GM19043 (cell line): ENCODE results near the gene ADGRG3.
"Not testable (repeated sequence)": the region's sequence is repeated elsewhere in the genome, so short reads cannot be mapped to it uniquely, and the experiment has no call there.

Experiments used
- ATAC-seq: cut with Tn5 transposase; IDR thresholded peaks from one replicate; pipeline ENCODE4 v1.9.1; 2021; ENCODE audit warnings: low read depth; ENCODE audit not compliant: unreplicated experiment

Gene ADGRG3

DNA sequence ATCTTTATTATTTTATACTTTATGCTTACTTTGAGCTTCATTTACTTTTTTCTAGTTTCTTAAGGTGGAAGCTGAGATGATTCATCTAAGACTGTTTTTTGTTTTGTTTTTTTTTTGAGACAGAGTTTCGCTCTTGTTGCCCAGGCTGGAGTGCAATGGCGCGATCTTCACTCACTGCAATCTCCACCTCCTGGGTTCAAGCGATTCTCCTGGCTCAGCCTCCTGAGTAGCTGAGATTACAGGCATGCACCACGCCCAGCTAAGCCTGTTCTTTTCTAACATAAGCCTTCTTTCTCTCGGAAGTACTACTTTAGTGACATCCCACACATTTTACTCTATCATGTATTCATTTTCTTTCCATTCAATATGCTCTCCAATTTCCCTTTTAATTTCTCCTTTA, 44.5 kb downstream of the ADGRG3 start:
- ATAC-seq = not testable (repeated sequence)

DNA sequence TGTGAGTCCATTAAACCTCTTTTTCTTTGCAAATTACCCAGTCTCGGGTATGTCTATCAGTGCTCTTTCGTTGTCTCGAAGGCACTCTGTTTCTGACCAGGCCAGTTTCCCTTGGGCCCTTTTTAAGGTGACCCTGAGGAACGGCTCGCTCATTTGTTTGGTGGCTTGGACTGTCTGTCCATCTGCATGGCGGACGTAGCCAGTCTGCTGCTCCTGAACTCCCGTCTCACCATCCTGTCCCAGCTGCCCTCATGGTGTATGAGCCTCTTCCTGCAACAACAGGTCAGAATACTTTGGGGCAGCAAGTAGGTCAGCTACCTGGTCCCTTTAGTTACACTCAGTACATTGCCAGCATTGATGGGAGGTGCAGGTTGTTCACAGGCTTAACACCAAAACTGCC, 45.5 kb downstream of the ADGRG3 start:
- ATAC-seq = no peak

DNA sequence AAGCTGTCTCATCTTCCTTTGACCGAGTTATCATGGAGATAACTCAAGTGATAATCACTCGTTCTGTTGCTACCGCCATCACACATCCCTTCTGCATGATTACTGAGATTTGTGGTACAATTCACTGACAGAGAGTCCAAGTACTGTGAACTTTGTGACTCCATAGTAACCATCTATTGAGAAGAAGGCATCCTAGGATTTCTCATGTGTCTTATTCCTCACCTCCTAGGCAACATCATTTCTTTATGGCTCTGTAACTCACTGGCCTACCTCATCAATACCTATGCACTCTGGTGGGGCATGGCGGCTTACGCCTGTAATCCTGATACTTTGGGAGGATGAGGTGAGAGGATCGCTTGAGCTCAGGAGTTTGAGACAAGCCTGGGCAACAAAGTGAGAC, 45.9 kb downstream of the ADGRG3 start:
- no peak for ATAC-seq

DNA sequence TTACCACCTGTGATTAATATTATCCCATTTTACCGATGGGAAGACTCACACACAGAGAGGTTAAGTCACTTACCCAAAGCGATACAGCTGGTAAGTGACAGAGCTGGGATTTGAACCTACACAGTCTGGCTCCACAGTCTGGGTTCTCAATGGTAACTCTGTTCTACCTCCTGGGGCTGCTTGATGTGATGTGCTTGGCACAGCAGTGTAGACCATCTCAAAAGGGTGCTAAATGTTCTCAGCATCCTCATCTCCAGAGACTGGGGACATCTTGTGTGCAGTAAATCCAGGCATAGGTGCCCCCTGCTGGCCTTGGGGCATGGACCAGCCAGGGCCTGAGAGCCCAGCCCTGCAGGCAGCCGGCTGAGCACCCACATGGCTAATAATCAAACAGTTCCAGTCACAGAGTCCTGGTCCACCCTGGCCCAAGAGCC, 52.1 kb downstream of the ADGRG3 start:
- no peak for ATAC-seq

DNA sequence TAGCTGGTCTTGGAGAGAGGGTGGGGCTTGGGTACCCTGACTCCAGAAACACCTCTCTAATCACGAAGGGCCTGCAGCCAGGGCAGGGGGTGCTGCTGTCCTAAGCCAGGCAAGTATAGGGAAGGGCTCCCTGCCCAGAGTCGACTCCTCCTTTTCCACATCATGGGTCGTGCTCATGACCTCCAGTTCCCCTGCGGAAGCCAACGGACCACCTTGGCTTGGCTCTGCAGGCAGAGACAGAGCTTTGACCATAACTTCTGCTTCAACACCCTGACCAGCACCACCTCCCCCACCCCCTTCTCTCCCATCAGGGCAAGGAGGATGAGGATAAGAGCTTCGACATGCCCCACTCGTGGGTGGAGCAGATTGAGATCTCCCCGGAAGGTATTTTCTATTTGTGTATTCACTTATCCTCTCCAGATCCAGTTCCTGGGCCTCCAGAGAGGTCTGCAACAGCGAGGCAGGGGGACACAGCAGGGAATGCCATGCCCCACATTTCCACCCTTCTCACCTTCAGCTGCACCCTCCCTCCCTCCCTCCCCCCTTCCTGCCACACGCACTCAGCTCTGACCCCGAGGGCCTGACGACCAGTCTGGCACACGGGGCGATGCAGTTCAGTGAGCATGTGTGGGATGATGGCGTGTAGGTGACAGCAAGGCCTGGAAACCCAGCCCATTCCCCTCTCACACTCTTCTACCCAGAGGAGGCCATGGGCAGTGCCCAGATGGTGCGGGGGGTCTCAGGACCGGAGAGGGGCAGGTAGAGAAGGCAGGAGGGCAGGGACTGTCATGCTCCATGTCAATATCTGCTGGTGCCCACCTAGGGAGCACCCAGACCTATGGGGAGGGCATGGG, 53.5 kb downstream of the ADGRG3 start:
- ATAC-seq = no peak

DNA sequence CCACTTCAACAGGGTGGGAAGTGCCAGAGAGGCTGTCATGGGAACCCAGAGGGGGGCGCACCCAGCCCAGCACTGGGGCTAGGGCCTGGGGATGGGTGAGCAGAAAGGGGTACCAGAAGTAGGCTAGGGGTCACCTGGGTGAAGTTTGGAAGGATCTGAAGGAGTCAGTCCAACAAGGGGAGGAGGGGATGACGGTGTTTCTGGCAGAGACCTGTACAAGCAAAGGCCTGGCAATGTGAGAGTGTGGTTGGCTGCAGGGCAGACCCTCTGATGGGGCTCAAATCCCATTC, 54.0 kb downstream of the ADGRG3 start:
- no peak for ATAC-seq

DNA sequence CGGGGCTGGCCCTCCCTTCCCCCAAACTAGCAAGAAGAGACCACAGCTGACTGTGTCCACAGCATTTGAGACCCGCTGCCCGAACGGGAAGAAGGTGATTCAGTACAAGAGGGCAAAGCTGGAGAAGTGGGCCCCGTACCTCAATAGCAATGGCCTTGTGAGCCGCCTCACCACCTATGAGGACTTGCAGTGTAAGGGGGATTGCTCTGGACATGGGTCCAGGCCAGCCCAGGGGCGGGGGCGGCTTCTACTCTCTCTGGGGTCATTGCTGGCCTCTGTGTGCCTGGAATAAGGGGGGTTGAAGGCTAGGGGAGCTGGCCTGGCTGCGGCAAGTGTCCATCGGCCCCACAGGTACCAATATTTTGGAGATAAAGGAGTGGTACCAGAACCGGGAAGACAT, 54.5 kb downstream of the ADGRG3 start:
- ATAC-seq = no peak

DNA sequence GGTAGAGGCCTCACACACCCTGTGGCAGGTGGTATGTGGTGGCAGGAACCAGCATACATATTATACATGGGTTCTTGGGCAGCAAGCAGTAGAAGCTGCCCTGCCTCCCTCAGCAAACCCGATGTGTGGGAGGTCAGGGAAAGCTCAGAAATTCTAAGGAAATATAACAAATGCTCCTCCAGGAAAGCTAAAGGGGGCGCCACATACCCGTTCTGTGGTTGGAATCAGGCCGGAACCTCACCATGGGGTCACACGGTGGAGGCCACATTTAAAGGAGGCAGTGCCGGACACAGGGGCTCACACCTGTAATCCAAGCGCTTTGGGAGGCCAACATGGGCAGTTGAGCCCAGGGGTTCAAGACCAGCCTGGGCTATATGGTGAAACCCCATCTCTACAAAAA, 55.1 kb downstream of the ADGRG3 start:
- ATAC-seq = no peak

DNA sequence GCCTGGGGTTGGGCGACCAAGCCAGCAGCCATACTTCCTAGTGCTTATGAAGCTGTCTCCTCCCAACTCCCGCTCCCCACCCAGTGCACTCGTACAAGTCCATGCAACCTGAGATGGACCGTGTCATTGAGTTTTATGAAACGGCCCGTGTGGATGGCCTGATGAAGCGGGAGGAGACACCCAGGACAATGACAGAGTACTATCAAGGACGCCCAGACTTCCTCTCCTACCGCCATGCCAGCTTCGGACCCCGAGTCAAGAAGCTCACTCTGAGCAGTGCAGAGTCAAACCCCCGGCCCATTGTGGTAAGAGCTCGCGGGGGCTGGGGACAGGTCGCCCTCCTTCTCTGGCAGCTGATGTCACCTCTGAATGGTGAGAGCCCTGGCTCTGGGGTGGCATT, 56.4 kb downstream of the ADGRG3 start:
- no peak for ATAC-seq

DNA sequence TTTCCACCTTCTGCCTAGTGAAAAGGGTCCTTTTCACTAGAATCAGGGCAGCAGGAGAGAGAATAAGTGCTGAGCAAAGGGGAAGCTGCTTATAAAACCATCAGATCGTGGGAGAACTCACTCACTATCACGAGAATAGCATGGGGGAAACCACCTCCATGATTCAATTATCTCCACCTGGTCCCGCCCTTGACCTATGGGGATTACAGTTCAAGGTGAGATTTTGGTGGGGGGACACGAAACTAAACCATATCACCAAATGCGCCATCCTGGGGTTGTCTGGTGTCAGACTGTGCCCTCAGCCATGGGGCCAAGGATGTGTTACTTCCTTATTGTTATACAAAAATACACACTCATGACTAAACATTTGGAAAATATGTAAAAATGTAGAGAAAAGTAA, 57.0 kb downstream of the ADGRG3 start:
- no peak for ATAC-seq

DNA sequence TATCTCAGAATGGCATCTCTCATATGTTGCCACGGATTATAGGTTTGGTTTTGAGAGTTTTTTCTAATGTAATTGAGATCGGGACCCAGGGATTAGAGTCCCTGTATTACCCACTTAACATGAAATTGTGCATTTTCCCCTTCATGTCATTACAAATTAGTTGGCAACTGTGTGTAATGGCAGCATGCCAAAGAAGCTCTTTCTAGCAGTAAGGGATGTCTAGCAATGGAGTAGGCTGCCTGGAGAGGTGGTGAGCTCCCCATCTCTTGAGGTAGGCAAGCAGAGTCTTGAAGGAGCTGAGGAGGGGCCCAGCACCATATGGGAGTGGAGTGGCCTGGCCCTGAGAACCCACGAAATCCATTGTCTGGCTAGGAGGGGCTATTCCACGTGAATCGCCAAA, 57.4 kb downstream of the ADGRG3 start:
- ATAC-seq = no peak

DNA sequence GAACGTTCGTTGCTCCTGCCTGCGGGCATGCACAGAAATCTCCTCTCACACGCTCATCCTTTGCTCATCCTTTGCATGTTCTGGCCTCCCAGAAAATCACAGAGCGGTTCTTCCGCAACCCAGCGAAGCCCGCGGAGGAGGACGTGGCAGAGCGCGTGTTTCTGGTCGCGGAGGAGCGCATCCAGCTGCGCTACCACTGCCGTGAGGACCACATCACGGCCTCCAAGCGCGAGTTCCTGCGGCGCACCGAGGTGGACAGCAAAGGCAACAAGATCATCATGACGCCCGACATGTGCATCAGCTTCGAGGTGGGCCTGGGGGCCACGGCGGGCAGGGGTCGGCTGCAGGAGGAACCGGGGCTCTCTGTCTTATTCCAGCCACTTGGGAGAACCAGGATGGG, 57.9 kb downstream of the ADGRG3 start:
- no peak for ATAC-seq

DNA sequence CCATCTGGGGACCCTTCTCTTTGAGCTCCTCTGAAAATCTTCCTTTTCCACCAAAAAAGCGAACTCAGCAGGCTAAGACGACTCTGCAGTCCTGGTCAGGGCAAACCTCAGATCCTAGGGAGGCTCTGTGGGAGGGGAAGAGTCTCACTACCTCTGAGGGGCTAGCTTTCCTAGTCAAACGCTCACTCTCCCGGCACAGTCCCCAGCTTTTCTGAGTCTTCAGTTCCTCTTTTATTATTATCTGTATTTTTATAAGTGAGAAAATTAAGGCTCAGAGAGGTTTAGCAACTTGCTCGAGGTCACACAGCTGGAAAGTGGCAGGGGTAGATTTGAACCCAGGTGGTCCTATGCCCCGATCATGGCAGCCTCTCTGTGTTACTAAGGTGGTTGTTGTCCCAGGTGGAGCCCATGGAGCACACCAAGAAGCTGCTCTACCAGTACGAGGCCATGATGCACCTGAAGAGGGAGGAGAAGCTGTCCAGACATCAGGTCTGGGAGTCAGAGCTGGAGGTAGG, 58.4 kb downstream of the ADGRG3 start:
- no peak for ATAC-seq

DNA sequence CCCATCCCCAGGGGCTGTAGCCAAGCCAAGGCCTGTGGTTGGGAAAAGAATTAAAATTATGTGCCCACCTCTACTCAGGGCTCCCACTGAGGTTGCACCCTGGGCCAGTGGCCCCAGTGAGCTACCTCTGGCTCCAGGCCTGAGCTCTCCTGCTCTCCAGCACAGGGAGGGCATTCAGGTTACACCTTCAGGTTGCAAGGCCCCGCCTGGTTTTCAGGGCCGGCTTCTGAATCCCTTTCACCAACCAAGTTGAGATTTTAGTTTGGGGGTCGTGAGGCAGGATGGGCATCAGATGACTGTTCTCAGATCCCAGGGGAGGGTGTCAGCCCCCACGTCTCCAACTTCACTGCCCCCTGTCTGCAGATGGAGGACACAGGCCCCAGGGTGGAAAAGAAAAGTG, 59.5 kb downstream of the ADGRG3 start:
- no peak for ATAC-seq

DNA sequence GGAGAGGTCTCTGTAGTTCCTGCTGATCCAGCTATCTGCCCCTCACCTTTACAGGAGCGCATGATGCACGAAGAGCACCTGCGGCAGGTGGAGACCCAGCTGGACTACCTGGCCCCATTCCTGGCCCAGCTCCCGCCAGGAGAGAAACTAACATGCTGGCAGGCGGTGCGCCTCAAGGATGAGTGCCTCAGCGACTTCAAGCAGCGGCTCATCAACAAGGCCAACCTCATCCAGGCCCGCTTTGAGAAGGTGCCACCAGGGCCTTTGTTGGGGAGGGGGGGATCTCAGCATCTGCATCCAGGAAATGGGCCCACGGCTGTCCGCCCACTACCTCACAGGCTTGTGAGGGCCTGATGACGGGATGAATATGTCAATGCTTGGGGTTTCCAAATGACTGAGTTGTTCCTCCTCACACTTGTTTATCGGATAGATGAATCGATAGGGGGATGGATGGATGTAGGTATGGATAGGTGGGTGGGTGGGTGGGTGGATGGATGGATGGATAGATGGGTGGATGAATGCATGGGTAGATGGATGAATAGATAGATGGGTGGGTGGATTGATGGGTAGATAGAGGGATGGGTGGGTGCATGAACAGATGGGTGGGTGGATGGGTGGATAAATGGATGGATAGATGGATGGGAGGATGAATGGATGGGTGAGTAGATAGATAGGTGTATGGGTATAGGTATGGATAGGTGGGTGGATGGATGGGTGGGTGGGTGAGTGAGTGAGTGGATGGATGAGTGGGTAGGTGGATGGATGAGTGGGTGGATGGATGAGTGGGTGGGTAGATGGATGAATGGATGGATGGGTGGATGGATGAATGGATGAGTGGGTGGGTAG, 60.5 kb downstream of the ADGRG3 start:
- no peak for ATAC-seq

DNA sequence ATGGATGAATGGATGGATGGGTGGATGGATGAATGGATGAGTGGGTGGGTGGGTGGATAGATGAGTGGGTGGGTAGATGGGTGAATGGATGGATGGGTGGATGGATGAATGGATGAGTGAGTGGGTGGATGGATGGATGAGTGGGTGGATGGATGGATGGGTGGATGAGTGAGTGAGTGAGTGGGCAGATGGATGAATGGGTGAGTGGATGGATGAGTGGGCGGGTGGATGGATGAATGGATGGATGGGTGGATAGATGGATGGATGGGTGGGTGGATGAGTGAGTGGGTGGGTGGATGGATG, 61.0 kb downstream of the ADGRG3 start:
- no peak for ATAC-seq

DNA sequence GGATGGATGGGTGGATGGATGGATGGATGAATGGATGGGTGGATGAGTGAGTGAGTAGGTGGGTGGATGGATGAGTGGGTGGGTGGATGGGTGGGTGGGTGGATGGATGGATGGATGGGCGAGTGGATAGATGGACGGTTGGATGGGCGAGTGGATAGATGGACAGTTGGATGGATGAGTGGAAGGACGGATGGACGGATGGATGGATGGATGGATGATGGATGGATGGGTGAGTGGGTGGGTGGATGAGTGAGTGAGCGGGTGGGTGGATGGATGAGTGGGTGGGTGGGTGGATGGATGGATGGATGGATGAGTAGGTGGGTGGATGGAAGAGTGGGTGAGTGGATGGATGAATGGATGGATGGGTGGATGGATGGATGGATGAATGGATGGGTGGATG, 61.7 kb downstream of the ADGRG3 start:
- ATAC-seq = not testable (repeated sequence)

DNA sequence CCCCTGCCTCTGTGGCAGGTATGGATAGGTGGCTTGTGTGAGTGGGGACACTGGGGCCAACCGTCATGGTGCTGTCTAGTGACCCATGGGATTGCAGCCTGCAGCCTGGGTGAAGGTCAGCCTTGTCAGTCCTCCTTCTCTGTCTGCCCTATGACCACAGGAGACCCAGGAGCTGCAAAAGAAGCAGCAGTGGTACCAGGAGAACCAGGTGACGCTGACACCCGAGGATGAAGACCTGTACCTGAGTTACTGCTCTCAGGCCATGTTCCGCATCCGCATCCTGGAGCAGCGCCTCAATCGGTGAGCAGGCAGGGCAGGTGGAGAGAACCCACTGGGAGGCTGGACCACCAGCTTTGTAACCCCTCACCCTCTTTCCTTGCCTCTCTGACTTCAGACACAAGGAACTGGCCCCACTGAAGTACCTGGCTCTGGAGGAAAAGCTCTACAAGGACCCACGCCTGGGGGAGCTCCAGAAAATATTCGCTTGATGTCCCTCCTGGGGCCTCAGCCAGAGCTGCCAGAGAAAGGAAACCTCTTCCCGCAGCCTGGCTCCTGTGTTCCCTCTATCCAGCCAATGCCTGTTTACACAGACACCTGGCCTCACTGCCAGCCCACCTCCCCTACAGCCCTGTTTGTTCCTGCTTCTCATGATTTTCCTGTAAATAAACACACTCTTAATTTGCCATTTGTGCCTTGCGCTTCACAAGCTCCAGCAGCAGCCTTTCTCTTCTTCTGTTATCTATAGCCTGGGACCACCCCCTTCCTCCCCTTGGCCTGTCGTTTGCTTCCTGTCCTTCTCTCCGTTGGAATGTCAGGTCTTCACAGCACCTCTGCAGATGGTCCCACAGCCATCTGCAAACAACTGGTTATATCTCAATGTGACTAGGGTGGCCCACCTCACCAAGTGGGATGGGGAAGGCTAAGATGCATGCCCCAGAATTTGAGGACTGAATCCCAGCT, 62.9 kb downstream of the ADGRG3 start:
- ATAC-seq = no peak

DNA sequence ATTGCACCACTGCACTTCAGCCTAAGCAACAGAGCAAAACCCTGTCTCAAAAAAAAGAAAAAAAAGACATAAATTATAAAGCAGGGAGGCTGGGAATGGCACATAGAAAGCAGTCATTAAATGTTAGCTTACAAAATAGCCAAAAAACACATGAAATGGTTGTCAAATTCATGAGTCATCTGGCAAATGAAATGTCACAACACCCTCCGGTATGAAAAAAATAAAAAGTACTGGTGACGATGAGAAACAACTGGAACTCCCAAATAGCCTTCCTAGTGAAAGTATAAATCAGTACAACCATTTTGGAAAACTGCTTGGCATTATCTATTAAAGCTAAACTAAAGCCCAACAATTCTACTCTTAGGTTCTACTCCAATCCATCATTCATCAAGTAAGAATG, 63.9 kb downstream of the ADGRG3 start:
- no peak for ATAC-seq

DNA sequence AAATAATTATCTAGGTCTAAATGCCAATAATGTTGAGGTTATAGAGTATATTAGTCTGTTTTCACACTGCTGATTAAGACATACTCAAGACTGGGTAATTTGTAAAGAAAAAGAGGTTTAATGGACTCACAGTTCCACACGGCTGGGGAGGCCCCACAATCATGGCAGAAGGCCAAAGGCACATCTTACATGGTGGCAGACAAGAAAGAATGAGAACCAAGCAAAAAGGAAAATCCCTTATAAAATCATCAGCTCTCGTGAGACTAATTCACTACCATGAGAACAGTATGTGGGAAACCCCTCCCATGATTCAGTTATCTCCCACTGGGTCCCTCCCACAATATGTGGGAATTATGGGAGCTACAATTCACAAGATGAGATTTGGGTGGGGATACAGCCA, 64.6 kb downstream of the ADGRG3 start:
- ATAC-seq = no peak
